A673 (cell line): Measurements from ENCODE around the gene HMOX2. TPM values are rescaled to one million over a fixed set of nuclear protein-coding genes. Genes with fewer than 3 reads are reported as not detected.

Experiments
- BruUV-seq: library from RNA; stranded (reverse); fragments of 400-500 nt; replicated peaks from 2 replicates; lab custom pipeline; 2021; lab: Mats Ljungman, UMichigan
- CTCF ChIA-PET: fragments of 300-600 bp; sonication (Branson Sonifier 250); formaldehyde crosslinking; loops from one replicate; lab custom pipeline; 2022; ENCODE audit warnings: antibody characterized with exemption; lab: Charles Lee
- POLR2A ChIA-PET: fragments of 300-600 bp; sonication (Branson Sonifier 250); formaldehyde crosslinking; loops from one replicate; lab custom pipeline; 2022; ENCODE audit warnings: antibody characterized with exemption; ENCODE audit not compliant: low non-redundant PET; lab: Charles Lee
- DNase-seq: peaks from one replicate; pipeline ENCODE4 v3.0.0-alpha.2; 2015; ENCODE audit warnings: low spot score
- H3K27ac ChIP-seq: fragments of 200-600 bp; sonication (generic); 2 replicates; pipeline ENCODE4 v1.5.1; 2016; ENCODE audit warnings: mixed run types, low read depth, mild to moderate bottlenecking, mixed read lengths, antibody characterized with exemption, low read length; ENCODE audit not compliant: poor library complexity, severe bottlenecking
- H3K27me3 ChIP-seq: fragments of 200-600 bp; sonication (generic); replicated peaks from 2 replicates; pipeline ENCODE4 v1.6.1; 2017; ENCODE audit warnings: mixed run types, low read depth, mild to moderate bottlenecking, mixed read lengths, antibody characterized with exemption, low read length; ENCODE audit not compliant: insufficient read depth, poor library complexity
- H3K36me3 ChIP-seq: fragments of 200-600 bp; sonication (generic); 2 replicates; pipeline ENCODE4 v1.6.1; 2016; ENCODE audit warnings: mixed run types, mild to moderate bottlenecking, mixed read lengths, antibody characterized with exemption, low read length; ENCODE audit not compliant: insufficient read depth, poor library complexity, severe bottlenecking
- H3K4me1 ChIP-seq: fragments of 200-600 bp; sonication (generic); 2 replicates; pipeline ENCODE4 v1.6.1; 2017; ENCODE audit warnings: mixed run types, mild to moderate bottlenecking, mixed read lengths, antibody characterized with exemption, low read length; ENCODE audit not compliant: insufficient read depth, poor library complexity, severe bottlenecking
- H3K4me3 ChIP-seq: fragments of 200-600 bp; sonication (generic); 2 replicates; pipeline ENCODE4 v1.5.1; 2016; ENCODE audit warnings: low read depth, mixed run types, mild to moderate bottlenecking, mixed read lengths, low read length; ENCODE audit not compliant: poor library complexity, severe bottlenecking
- H3K9me3 ChIP-seq: fragments of 200-600 bp; sonication (generic); 2 replicates; pipeline ENCODE4 v1.6.1; 2016; ENCODE audit warnings: mixed run types, low read depth, mild to moderate bottlenecking, mixed read lengths, antibody characterized with exemption, low read length; ENCODE audit not compliant: poor library complexity, severe bottlenecking
- EZH2 ChIP-seq: fragments of 200-600 bp; sonication (generic); IDR thresholded peaks from 2 replicates; pipeline ENCODE4 v1.6.1; 2017; ENCODE audit warnings: borderline replicate concordance, low read depth, mild to moderate bottlenecking, mixed read lengths, antibody characterized with exemption, low read length; ENCODE audit not compliant: poor library complexity, severe bottlenecking
- intact Hi-C: fragments of 100-400 bp; cut with micrococcal nuclease; formaldehyde crosslinking; loops from one replicate; pipeline ENCODE4 v1.10.0; 2022; ENCODE audit not compliant: unreplicated experiment
- total RNA-seq: library from RNA; stranded (reverse); gene quantifications from 2 replicates; pipeline ENCODE4 v1.2.3, GENCODE V29; 2021
- TF ChIP-seq, protein P1 (sequence below): fragments of 300-800, 200-600 bp; sonication (generic); conservative IDR thresholded peaks from 2 replicates; pipeline ENCODE4 v1.5.1; 2017; ENCODE audit warnings: low read depth, mild to moderate bottlenecking, antibody characterized with exemption, low read length, moderate library complexity, mixed read lengths

The HMOX2 gene
- total RNA-seq, 1 experiment from 2014 or later = 63.0 TPM

DNA sequence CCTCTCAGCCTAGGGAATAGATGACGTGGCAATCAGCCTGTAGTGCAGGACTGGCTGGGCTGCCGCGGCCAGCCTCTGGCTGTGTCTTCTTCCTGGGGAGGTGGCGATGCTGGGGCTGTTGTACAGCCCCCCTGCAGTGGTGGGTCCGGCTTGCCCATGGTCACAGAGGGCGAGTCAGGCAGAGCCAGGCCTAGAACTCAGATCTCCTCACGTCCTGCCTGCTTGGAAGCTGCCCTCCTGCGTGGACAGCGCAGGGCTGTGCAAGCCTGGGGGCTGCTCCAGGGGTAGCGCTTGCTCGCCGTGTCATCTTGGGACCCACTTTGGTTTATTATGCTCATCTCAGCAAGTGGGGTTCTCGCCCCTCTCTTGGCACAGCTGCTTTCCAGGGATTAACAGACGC is 21.1 kb upstream of the HMOX2 start:
- intact Hi-C loops = no loop called here
- no peaks in the 10 kb centered on the region for H3K27me3 ChIP-seq
- TF ChIP-seq, protein P1, sequence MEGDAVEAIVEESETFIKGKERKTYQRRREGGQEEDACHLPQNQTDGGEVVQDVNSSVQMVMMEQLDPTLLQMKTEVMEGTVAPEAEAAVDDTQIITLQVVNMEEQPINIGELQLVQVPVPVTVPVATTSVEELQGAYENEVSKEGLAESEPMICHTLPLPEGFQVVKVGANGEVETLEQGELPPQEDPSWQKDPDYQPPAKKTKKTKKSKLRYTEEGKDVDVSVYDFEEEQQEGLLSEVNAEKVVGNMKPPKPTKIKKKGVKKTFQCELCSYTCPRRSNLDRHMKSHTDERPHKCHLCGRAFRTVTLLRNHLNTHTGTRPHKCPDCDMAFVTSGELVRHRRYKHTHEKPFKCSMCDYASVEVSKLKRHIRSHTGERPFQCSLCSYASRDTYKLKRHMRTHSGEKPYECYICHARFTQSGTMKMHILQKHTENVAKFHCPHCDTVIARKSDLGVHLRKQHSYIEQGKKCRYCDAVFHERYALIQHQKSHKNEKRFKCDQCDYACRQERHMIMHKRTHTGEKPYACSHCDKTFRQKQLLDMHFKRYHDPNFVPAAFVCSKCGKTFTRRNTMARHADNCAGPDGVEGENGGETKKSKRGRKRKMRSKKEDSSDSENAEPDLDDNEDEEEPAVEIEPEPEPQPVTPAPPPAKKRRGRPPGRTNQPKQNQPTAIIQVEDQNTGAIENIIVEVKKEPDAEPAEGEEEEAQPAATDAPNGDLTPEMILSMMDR = no peak
- no peak for TF ChIP-seq EZH2
- H3K27ac ChIP-seq = peak overlapping the region; percentile 30
- H3K4me3 ChIP-seq = no peak overlapping the region
- H3K4me1 ChIP-seq = peaks cover 13% of the 10 kb centered on the region
- no peak for DNase-seq
- ChIA-PET CTCF (no interaction called here), POLR2A (no interaction called here)
- peaks cover 79% of the 10 kb centered on the region for H3K36me3 ChIP-seq
- no peaks in the 10 kb centered on the region for H3K9me3 ChIP-seq
- BruUV-seq = no TSS peak

DNA sequence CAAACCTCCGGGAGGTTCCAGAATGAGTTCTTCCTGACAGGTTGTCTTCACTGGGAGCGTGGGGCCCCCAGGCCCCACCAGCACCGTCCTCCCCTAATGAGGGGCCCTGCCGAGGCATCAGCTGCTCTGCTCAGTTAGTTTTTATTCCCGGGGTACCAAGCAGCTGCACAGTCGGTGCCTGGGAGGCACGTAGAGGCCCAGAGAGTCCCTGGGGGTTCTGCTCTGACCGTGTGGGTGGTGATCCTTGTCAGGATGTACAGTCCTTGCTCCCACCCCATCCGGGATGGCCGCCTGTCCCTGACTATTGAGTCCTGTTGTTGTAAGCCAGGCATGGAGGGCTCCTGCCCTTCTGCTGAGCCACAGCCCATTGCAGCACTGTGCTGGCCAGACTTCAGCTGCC is 20.2 kb upstream of the HMOX2 start:
- CTCF ChIA-PET = no interaction called here
- peaks cover 5% of the 10 kb centered on the region for H3K4me1 ChIP-seq
- TF ChIP-seq EZH2 = no peak
- TF ChIP-seq, protein P1 = no peak
- BruUV-seq = TSS peak; percentile 50
- POLR2A ChIA-PET = no interaction called here
- peaks cover 76% of the 10 kb centered on the region for H3K36me3 ChIP-seq
- no peak for DNase-seq
- intact Hi-C loops = no loop called here
- peak overlapping the region; percentile 30 for H3K27ac ChIP-seq
- H3K9me3 ChIP-seq = no peaks in the 10 kb centered on the region
- H3K27me3 ChIP-seq = no peaks in the 10 kb centered on the region
- no peak overlapping the region for H3K4me3 ChIP-seq

DNA sequence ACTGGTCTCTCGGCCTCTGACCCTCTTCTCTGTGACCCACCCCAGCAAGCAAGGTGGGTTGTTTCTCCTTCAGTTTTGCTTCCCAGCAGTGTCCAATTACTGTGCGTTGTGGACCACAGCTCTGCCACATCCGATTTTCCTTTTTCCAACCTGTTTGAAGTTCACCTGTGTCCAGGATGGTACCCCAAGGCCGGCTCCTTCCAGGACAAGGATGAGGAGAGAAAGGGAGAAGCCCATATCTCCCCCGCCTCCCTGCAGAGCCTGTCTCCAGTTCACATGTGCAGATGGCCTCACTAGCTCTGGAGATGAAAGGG is 15.3 kb upstream of the HMOX2 start:
- Histone ChIP-seq H3K4me3 (no peak overlapping the region), H3K27ac (peak overlapping the region; percentile 59), H3K4me1 (no peaks in the 10 kb centered on the region), H3K36me3 (peaks cover 57% of the 10 kb centered on the region), H3K27me3 (no peaks in the 10 kb centered on the region), H3K9me3 (no peaks in the 10 kb centered on the region)
- POLR2A ChIA-PET = no interaction called here
- TF ChIP-seq EZH2 = no peak
- TF ChIP-seq, protein P1 = no peak
- no TSS peak for BruUV-seq
- intact Hi-C loops = no loop called here
- DNase-seq = no peak
- CTCF ChIA-PET = interaction anchor here (0.7 kb wide), 1 partner anchor 25 kb away, joined by 11 read pairs; no protein-coding TSS in a partner anchor
